K562 (cell line): Measurements from ENCODE around the gene TOR1B. TPM values are rescaled to one million over a fixed set of nuclear protein-coding genes. Genes with fewer than 3 reads are reported as not detected.

Experiments
- BRD4 ChIP-seq: fragments of 200-600 bp; sonication (generic); IDR thresholded peaks from 2 replicates; pipeline ENCODE4 v1.6.1; 2017; ENCODE audit warnings: inconsistent platforms
- CAMTA2 ChIP-seq: fragments of 250-450 bp; sonication (Bioruptor Pico); conservative IDR thresholded peaks from 2 replicates; pipeline ENCODE4 v1.5.1; 2022
- CREB5 ChIP-seq: fragments of 250-450 bp; sonication (Bioruptor Pico); IDR thresholded peaks from 2 replicates; pipeline ENCODE4 v1.5.0; 2020; ENCODE audit warnings: mild to moderate bottlenecking
- FIP1L1 ChIP-seq: fragments of 200-400 bp; formaldehyde crosslinking; IDR thresholded peaks from 2 replicates; pipeline ENCODE4 v1.6.1; 2018; ENCODE audit warnings: mild to moderate bottlenecking, low read depth, low read length; ENCODE audit not compliant: poor library complexity, severe bottlenecking
- KDM5B ChIP-seq: fragments of 200-600 bp; sonication (generic); IDR thresholded peaks from 2 replicates; pipeline ENCODE4 v1.6.1; 2012; ENCODE audit warnings: low read depth, mild to moderate bottlenecking, moderate library complexity, low read length, control low read depth, inconsistent platforms; ENCODE audit not compliant: insufficient replicate concordance
- NFIC ChIP-seq: fragments of 450-650 bp; IDR thresholded peaks from 2 replicates; pipeline ENCODE4 v1.6.1; 2017; ENCODE audit warnings: mild to moderate bottlenecking, inconsistent platforms
- NR2C2 ChIP-seq, 2 experiments: fragments of 200-800 bp in 1 of 2; sonication (Bioruptor generic) in 1 of 2; sonication (generic) in 1 of 2; formaldehyde crosslinking in 1 of 2; IDR thresholded peaks; 2 replicates each; pipeline versions ENCODE4 v1.6.1 to v1.8.0; 2016 to 2022; ENCODE audit warnings: mild to moderate bottlenecking in 1 of 2, missing compliant biosample characterization in 1 of 2, missing genetic modification characterization in 1 of 2, missing genetic modification reagents in 1 of 2
- SRSF3 ChIP-seq: fragments of 200-400 bp; formaldehyde crosslinking; IDR thresholded peaks from 2 replicates; pipeline ENCODE4 v1.6.1; 2016; ENCODE audit warnings: mild to moderate bottlenecking, low read length, moderate library complexity; ENCODE audit not compliant: insufficient read depth
- TAF7 ChIP-seq: fragments of 450-650 bp; IDR thresholded peaks from 2 replicates; pipeline ENCODE4 v1.6.1; 2016; ENCODE audit warnings: missing genetic modification characterization, missing compliant biosample characterization
- ZBTB1 ChIP-seq: sonication (generic); formaldehyde crosslinking; IDR thresholded peaks from 2 replicates; pipeline ENCODE4 v1.8.1; 2023; ENCODE audit warnings: missing genetic modification reagents, low read depth, mild to moderate bottlenecking, borderline replicate concordance
- ZBTB26 ChIP-seq: fragments of 450-650 bp; formaldehyde crosslinking; IDR thresholded peaks from 2 replicates; pipeline ENCODE4 v1.4.0; 2022; ENCODE audit warnings: missing genetic modification characterization
- ZC3H8 ChIP-seq: fragments of 450-650 bp; IDR thresholded peaks from 2 replicates; pipeline ENCODE4 v1.6.1; 2017
- ZNF280B ChIP-seq: fragments of 250-450 bp; sonication (Bioruptor Pico); IDR thresholded peaks from 2 replicates; pipeline ENCODE4 v1.5.1; 2021; ENCODE audit warnings: mild to moderate bottlenecking
- ZNF583 ChIP-seq: fragments of 250-450 bp; sonication (Bioruptor Pico); IDR thresholded peaks from 2 replicates; pipeline ENCODE4 v1.4.0; 2020
- ZNF655 ChIP-seq: fragments of 250-450 bp; sonication (Bioruptor Pico); IDR thresholded peaks from 2 replicates; pipeline ENCODE4 v1.5.0; 2021
- ZNF778 ChIP-seq: fragments of 450-650 bp; formaldehyde crosslinking; IDR thresholded peaks from 2 replicates; pipeline ENCODE4 v1.4.0; 2020; ENCODE audit warnings: mild to moderate bottlenecking, moderate library complexity
- polyA plus RNA-seq, 8 experiments: library from polyadenylated mRNA; depleted of rRNA in 4 of 8; stranded (reverse) in 5 of 8; unstranded in 3 of 8; fragments of >200 nt; fragmentation: Nextera tagmentation in 2 of 8; fragmentation: Illumina TruSeq in 1 of 8; extraction: Ambion mirVana in 2 of 8; extraction: Trizol in 1 of 8; gene quantifications; 2 replicates each; pipeline versions ENCODE4 v1.2.1 to v1.2.3, GENCODE V29; 2011 to 2014; ENCODE audit warnings: inconsistent platforms in 1 of 8, missing spikeins in 1 of 8
- total RNA-seq, 7 experiments: library from RNA; depleted of rRNA in 6 of 7; stranded (reverse); fragments of >200 nt in 6 of 7; fragmentation: Illumina TruSeq in 2 of 7; extraction: Trizol in 2 of 7; gene quantifications; 2 replicates each; pipeline versions ENCODE4 v1.2.1 to v1.2.3, GENCODE V29; 2011 to 2021; ENCODE audit warnings: low replicate concordance in 1 of 7

TOR1B gene
- total and polyA plus RNA-seq, 9 of the 15 experiments (the other 6 are each of a cell fraction or from before 2014, with no cell fraction given), result 4.2 to 36.5 (median 24.6) TPM

GRCh38 chr9:129835128-129835859, 32.3 kb downstream of the TOR1B start, which contains the start of the genes C9orf78 and USP20 (continued):
- TF ChIP-seq ZBTB1, result no peak
- peak; percentile 99 for TF ChIP-seq KDM5B
- TF ChIP-seq ZNF280B (CRISPR knock-in tag), result 0 out of 2 replicates have a peak, but pooled peaks have one; percentile 16
- TF ChIP-seq SRSF3, result no peak
- TF ChIP-seq TAF7 (tag), result no peak
- peak; percentile 69 for TF ChIP-seq FIP1L1
- TF ChIP-seq ZBTB26 (CRISPR knock-in tag), result no peak
- TF ChIP-seq CREB5 (CRISPR knock-in tag), result no peak
- no peak for TF ChIP-seq ZNF778 (CRISPR knock-in tag)
- TF ChIP-seq ZC3H8, result no peak
- no peak for TF ChIP-seq NR2C2 (CRISPR knock-in tag; IDR thresholded peaks at IDR 0.05)
- TF ChIP-seq NR2C2 (tag; IDR thresholded peaks at IDR 0.05), result no peak
- TF ChIP-seq CAMTA2 (CRISPR knock-in tag), result no peak
- no peak for TF ChIP-seq ZNF655 (CRISPR knock-in tag)
- no peak for TF ChIP-seq BRD4
- no peak for TF ChIP-seq ZNF583 (CRISPR knock-in tag)
- no peak for TF ChIP-seq NFIC
